ENCODE measurements around the gene DUSP1.

- TF ChIP-seq POLR2A (IDR thresholded peaks at IDR 0.05): no peak
- TF ChIP-seq CTCF (IDR thresholded peaks at IDR 0.05 in 8 of 11, conservative IDR thresholded peaks at IDR 0.05 in 3 of 11): no peak
- TF ChIP-seq POLR2AphosphoS5 (IDR thresholded peaks at IDR 0.05): no peak
Observed at GRCh38 chr5:172792701-172793570, 21.9 kb upstream of the DUSP1 start.

Data from spleen (tissue), 7 donors.